Measurements from ENCODE around the gene MUC2. TPM values are rescaled to one million over a fixed set of nuclear protein-coding genes. Genes with fewer than 3 reads are reported as not detected.
A peak's percentile ranks its signal among the peaks of the same experiment; 100 is the strongest.

MUC2 gene
- polyA plus RNA-seq, 1 donor from 2014 or later = not detected

GRCh38 chr11:1091332-1092083 lies 16.8 kb downstream of the MUC2 start:
- H3K36me3 Mint-ChIP-seq = no peaks in the 10 kb centered on the region
- no peak overlapping the region for H3K4me3 Mint-ChIP-seq
- H3K27ac Mint-ChIP-seq = peak overlapping the region in 1 of 3 donors; percentile 31
- H3K4me1 Mint-ChIP-seq = no peaks in the 10 kb centered on the region
- no peaks in the 10 kb centered on the region for H3K27me3 Mint-ChIP-seq
- H3K9me3 Mint-ChIP-seq = peaks cover 0 to 2% (median 0%) of the 10 kb centered on the region in 3 donors

- Mint-ChIP-seq H3K9me3 (peaks cover 0 to 2% (median 0%) of the 10 kb centered on the region in 3 donors), H3K27ac (no peak overlapping the region)
These were observed 17.5 kb downstream of the MUC2 start for GRCh38 chr11:1092145-1092670.

DNA sequence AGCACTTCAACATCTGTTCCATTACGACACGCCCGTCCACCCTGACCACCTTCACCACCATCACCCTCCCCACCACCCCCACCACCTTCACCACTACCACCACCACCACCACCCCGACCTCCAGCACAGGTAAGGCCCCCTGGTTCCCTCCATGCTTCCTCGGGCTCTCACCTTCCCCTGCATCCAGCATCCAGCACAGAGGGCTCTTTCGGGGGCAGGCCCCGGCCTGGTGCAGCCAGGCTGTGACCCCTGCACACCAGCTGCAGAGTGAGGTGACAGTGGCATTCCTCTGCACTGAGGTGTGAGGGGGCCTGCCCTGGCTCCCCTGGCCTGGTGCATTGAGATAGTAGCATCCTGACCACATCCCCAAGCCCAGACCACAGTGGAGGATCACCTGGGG lies 18.2 kb downstream of the MUC2 start:
- Mint-ChIP-seq H3K4me3 (no peak overlapping the region), H3K27ac (no peak overlapping the region), H3K4me1 (no peaks in the 10 kb centered on the region), H3K36me3 (no peaks in the 10 kb centered on the region), H3K27me3 (no peaks in the 10 kb centered on the region), H3K9me3 (peaks cover 0 to 2% (median 0%) of the 10 kb centered on the region in 3 donors)

More at GRCh38 chr11:1092145-1092670, 17.5 kb downstream of the MUC2 start:
- H3K4me1 Mint-ChIP-seq = no peaks in the 10 kb centered on the region
- peak overlapping the region in 1 of 4 donors; percentile 55 for H3K4me3 Mint-ChIP-seq
- H3K36me3 Mint-ChIP-seq = no peaks in the 10 kb centered on the region
- no peaks in the 10 kb centered on the region for H3K27me3 Mint-ChIP-seq

GRCh38 chr11:1099519-1100355 lies 25.1 kb downstream of the MUC2 start:
- H3K4me3 Mint-ChIP-seq = no peak overlapping the region
- no peaks in the 10 kb centered on the region for H3K9me3 Mint-ChIP-seq
- no peaks in the 10 kb centered on the region for H3K36me3 Mint-ChIP-seq
- peaks cover 0 to 1% (median 0%) of the 10 kb centered on the region in 3 donors for H3K4me1 Mint-ChIP-seq
- H3K27me3 Mint-ChIP-seq = no peaks in the 10 kb centered on the region
- no peak overlapping the region for H3K27ac Mint-ChIP-seq

GRCh38 chr11:1100417-1101245 lies 26.0 kb downstream of the MUC2 start:
- Mint-ChIP-seq H3K27ac (no peak overlapping the region), H3K4me3 (no peak overlapping the region), H3K27me3 (no peaks in the 10 kb centered on the region), H3K4me1 (peaks cover 0 to 3% (median 0%) of the 10 kb centered on the region in 3 donors), H3K36me3 (no peaks in the 10 kb centered on the region), H3K9me3 (no peaks in the 10 kb centered on the region)

DNA sequence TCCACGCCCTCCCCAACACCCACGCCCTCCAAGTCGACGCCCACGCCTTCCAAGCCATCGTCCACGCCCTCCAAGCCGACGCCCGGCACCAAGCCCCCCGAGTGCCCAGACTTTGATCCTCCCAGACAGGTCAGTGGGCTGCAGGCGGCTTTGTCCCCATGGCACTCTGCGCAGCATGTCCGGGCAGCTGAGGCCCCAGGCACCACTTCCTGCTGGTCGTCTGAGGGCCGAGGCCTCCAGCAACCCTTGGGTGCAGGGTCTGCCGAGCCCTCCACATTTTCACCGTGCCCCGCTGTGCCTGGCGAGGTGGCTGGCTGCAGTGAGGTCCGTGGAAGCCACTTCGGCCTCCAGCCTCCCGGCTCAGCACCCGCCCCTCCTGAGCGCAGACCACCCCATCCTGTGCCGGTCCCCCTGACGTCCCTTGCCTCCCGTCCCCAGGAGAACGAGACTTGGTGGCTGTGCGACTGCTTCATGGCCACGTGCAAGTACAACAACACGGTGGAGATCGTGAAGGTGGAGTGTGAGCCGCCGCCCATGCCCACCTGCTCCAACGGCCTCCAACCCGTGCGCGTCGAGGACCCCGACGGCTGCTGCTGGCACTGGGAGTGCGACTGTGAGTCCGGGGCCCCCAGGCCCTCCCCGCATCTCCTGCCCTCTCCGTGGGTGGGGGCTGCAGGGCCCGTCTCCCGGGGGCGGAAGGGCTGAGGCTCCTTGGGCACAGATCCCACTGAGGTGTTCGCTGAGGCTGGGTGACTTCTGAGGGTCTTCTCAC lies 26.8 kb downstream of the MUC2 start:
- Mint-ChIP-seq H3K9me3 (no peaks in the 10 kb centered on the region), H3K27me3 (no peaks in the 10 kb centered on the region), H3K4me3 (no peak overlapping the region), H3K27ac (no peak overlapping the region), H3K36me3 (no peaks in the 10 kb centered on the region), H3K4me1 (peaks cover 0 to 3% (median 0%) of the 10 kb centered on the region in 3 donors)

DNA sequence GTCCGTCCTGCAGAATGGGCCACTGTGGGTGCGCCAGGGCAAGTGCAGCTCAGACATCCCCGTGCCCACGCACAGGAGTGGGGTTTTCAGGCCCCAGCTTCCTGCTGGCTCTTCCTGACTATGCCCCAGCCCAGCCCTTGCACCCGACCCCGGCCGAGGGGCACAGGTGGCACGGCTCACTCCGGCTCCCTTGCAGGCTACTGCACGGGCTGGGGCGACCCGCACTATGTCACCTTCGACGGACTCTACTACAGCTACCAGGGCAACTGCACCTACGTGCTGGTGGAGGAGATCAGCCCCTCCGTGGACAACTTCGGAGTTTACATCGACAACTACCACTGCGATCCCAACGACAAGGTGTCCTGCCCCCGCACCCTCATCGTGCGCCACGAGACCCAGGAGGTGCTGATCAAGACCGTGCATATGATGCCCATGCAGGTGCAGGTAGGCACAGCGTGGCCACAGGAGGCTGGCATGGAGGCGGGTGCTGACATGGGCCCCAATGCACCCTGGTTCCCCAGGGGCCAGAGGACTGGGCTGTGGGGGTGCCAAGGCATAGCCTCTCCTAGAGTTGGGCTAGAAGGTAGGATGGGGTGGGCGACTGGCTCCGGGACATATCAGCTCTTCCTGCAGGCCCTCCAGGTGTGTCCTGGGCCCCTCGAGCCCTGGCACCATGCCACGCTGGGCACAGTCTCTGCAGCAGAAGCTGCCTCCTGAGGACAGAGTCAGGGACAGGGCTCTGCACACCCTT lies 27.7 kb downstream of the MUC2 start:
- Mint-ChIP-seq H3K27me3 (no peaks in the 10 kb centered on the region), H3K4me1 (peaks cover 0 to 3% (median 0%) of the 10 kb centered on the region in 3 donors), H3K36me3 (no peaks in the 10 kb centered on the region), H3K27ac (no peak overlapping the region), H3K4me3 (peak overlapping the region in 1 of 4 donors; percentile 47), H3K9me3 (no peaks in the 10 kb centered on the region)

- H3K9me3 Mint-ChIP-seq = no peaks in the 10 kb centered on the region
- peaks cover 0 to 3% (median 0%) of the 10 kb centered on the region in 3 donors for H3K4me1 Mint-ChIP-seq
- H3K36me3 Mint-ChIP-seq = no peaks in the 10 kb centered on the region
- H3K27me3 Mint-ChIP-seq = no peaks in the 10 kb centered on the region
- no peak overlapping the region for H3K4me3 Mint-ChIP-seq
- no peak overlapping the region for H3K27ac Mint-ChIP-seq
These were observed 28.3 kb downstream of the MUC2 start for GRCh38 chr11:1102996-1103395.

- Mint-ChIP-seq H3K27ac (no peak overlapping the region), H3K9me3 (no peaks in the 10 kb centered on the region), H3K4me3 (no peak overlapping the region), H3K4me1 (peaks cover 0 to 3% (median 0%) of the 10 kb centered on the region in 3 donors), H3K27me3 (no peaks in the 10 kb centered on the region), H3K36me3 (no peaks in the 10 kb centered on the region)
These were observed 29.0 kb downstream of the MUC2 start for GRCh38 chr11:1103401-1104360.

DNA sequence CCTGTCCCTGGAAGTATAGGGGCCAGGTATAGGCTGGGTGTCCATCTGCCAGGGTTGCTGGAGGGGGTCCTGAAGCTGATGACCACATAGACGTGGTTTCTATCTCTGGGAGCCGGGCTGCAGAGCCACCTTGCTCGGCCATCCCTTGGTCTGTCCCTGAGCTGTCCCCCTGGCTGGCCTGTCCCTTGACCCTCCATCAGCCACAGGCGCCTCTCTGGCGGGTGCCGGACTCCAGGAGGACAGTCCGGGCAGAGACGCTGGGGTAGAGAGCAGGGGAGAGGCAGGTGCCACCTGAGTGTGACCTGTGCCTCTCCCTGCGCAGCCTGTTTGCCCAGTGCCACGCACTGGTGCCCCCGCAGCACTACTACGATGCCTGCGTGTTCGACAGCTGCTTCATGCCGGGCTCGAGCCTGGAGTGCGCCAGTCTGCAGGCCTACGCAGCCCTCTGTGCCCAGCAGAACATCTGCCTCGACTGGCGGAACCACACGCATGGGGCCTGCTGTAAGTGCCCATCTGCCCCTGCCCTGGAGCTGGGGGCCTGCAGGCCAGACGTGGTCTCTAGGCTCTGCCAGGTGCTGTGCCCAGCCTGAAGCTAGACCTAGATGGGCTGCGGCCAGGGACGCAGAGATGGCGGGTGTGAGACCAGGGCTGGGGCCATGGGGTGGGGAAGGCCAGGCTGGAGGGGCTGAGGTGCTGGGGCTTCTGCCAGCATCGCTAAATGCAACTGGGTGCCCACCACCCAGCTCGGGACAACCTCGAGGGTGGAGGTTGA lies 29.9 kb downstream of the MUC2 start:
- Mint-ChIP-seq H3K9me3 (no peaks in the 10 kb centered on the region), H3K27ac (no peak overlapping the region), H3K4me3 (no peak overlapping the region), H3K4me1 (peaks cover 0 to 2% (median 0%) of the 10 kb centered on the region in 3 donors), H3K27me3 (no peaks in the 10 kb centered on the region), H3K36me3 (no peaks in the 10 kb centered on the region)

- Mint-ChIP-seq H3K4me3 (no peak overlapping the region), H3K9me3 (no peaks in the 10 kb centered on the region), H3K27me3 (no peaks in the 10 kb centered on the region), H3K27ac (no peak overlapping the region), H3K36me3 (no peaks in the 10 kb centered on the region), H3K4me1 (peaks cover 0 to 2% (median 0%) of the 10 kb centered on the region in 3 donors)
These were observed 30.5 kb downstream of the MUC2 start for GRCh38 chr11:1105183-1105565.

- Mint-ChIP-seq H3K27ac (no peak overlapping the region), H3K27me3 (no peaks in the 10 kb centered on the region), H3K4me1 (peaks cover 0 to 2% (median 0%) of the 10 kb centered on the region in 3 donors)
These were observed 31.7 kb downstream of the MUC2 start for GRCh38 chr11:1106387-1106786.

More at GRCh38 chr11:1106387-1106786, 31.7 kb downstream of the MUC2 start:
- Mint-ChIP-seq H3K4me3 (no peak overlapping the region), H3K9me3 (no peaks in the 10 kb centered on the region), H3K36me3 (no peaks in the 10 kb centered on the region)

Measured in IgD-negative memory B cell (primary cell).